Common myeloid progenitor, CD34-positive (primary cell): ENCODE results near the gene STEAP2.
A peak's percentile ranks its signal among the peaks of the same experiment; 100 is the strongest.
"Not testable (repeated sequence)": the region's sequence is repeated elsewhere in the genome, so short reads cannot be mapped to it uniquely, and the experiment has no call there.

ENCODE experiments used
- CTCF ChIA-PET: fragments of 350-600 bp; sonication (Branson Sonifier 250); formaldehyde crosslinking; loops from one replicate; lab custom pipeline; 2021; ENCODE audit warnings: antibody characterized with exemption; lab: Charles Lee
- POLR2A ChIA-PET: fragments of 350-600 bp; sonication (Branson Sonifier 250); formaldehyde crosslinking; loops from one replicate; lab custom pipeline; 2021; ENCODE audit warnings: antibody characterized with exemption; lab: Charles Lee
- DNase-seq, 3 donors: peaks; one replicate each; pipeline versions ENCODE4 v3.0.0 to v3.0.0-alpha.2; 2013
- H3K27ac ChIP-seq, 2 experiments: 1 replicate in 1 of 2; 2 replicates in 1 of 2; pipeline ENCODE4 v1.7.0; 2013; ENCODE audit warnings: inconsistent platforms in 2 of 2, low read length in 2 of 2, mild to moderate bottlenecking in 2 of 2, low read depth in 1 of 2, moderate library complexity in 1 of 2; ENCODE audit not compliant: severe bottlenecking in 2 of 2, insufficient read depth in 1 of 2, poor library complexity in 1 of 2
- H3K27me3 ChIP-seq, 5 experiments: replicated peaks in 2 of 5; 1 replicate in 3 of 5; 2 replicates in 2 of 5; pipeline versions ENCODE4 v1.6.1 to v1.7.0; 2013; ENCODE audit warnings: low read length in 4 of 5, mild to moderate bottlenecking in 2 of 5, moderate library complexity in 2 of 5, inconsistent platforms in 1 of 5; ENCODE audit not compliant: insufficient read depth in 5 of 5, control insufficient read depth in 4 of 5
- H3K36me3 ChIP-seq, 4 experiments: 1 replicate in 2 of 4; 2 replicates in 2 of 4; pipeline versions ENCODE4 v1.6.1 to v1.7.0; 2013; ENCODE audit warnings: low read length in 3 of 4, control low read depth in 1 of 4, mild to moderate bottlenecking in 1 of 4; ENCODE audit not compliant: control insufficient read depth in 4 of 4, insufficient read depth in 4 of 4
- H3K4me1 ChIP-seq, 4 experiments: 1 replicate in 3 of 4; 2 replicates in 1 of 4; pipeline versions ENCODE4 v1.6.1 to v1.7.1; 2013; ENCODE audit warnings: low read length in 3 of 4, mild to moderate bottlenecking in 3 of 4, control low read depth in 1 of 4, inconsistent platforms in 1 of 4, moderate library complexity in 1 of 4; ENCODE audit not compliant: control insufficient read depth in 4 of 4, insufficient read depth in 4 of 4; ENCODE audit errors: control extremely low read depth in 1 of 4
- H3K4me3 ChIP-seq, 7 experiments: 1 replicate in 4 of 7; 2 replicates in 3 of 7; pipeline versions ENCODE4 v1.5.1 to v1.7.0; 2013; ENCODE audit warnings: mild to moderate bottlenecking in 7 of 7, low read length in 6 of 7, moderate library complexity in 6 of 7, inconsistent platforms in 2 of 7, low read depth in 2 of 7, control low read depth in 1 of 7; ENCODE audit not compliant: insufficient read depth in 4 of 7, control insufficient read depth in 1 of 7; ENCODE audit errors: extremely low read depth in 1 of 7
- H3K9me3 ChIP-seq, 5 experiments: 1 replicate in 4 of 5; 2 replicates in 1 of 5; pipeline versions ENCODE4 v1.6.1 to v1.7.1; 2013; ENCODE audit warnings: low read length in 4 of 5, mild to moderate bottlenecking in 2 of 5, inconsistent platforms in 1 of 5, low read depth in 1 of 5, moderate library complexity in 1 of 5; ENCODE audit not compliant: control insufficient read depth in 4 of 5, insufficient read depth in 2 of 5; ENCODE audit errors: control extremely low read depth in 1 of 5
- WGBS: methylation state at CpG from one replicate; pipeline ENCODE4 v1.1.5; 2013; ENCODE audit not compliant: insufficient coverage; 5-methylcytosine and 5-hydroxymethylcytosine counted together

The STEAP2 gene

GRCh38 chr7:90180011-90180585 lies 31.4 kb upstream of the STEAP2 start:
- no peak overlapping the region for H3K4me3 ChIP-seq
- H3K4me1 ChIP-seq, result no peaks in the 10 kb centered on the region
- WGBS, result no CpG with 5 or more reads among the region's 1 CpG
- peaks cover 0 to 9% (median 7%) of the 10 kb centered on the region in 5 experiments for H3K9me3 ChIP-seq
- POLR2A ChIA-PET, result no interaction called here
- no peaks in the 10 kb centered on the region for H3K36me3 ChIP-seq
- H3K27me3 ChIP-seq, result no peaks in the 10 kb centered on the region
- CTCF ChIA-PET, result interaction anchor here (1.2 kb wide), 1 partner anchor 8 kb away, joined by 3 read pairs; no protein-coding TSS in a partner anchor
- DNase-seq, result no peak
- H3K27ac ChIP-seq, result no peak overlapping the region

DNA sequence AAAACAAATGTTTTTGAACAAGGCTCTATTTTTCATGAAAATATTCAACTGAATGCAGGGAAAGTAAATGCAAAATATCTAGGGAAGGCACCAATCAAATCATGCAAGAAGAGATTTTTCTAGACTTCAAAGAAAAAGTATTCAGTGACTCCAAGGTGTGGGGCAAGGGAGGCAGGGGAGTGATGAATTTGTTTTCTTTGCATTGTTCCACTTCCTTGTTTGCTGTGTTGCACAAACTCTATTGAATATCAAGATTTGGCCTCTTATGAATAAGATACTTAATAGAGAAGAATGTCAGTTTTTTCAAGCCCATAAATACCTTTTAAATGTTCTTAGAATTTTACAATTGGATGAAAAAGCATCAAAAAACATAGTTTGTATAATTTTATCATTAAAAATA lies 30.9 kb upstream of the STEAP2 start:
- Histone ChIP-seq H3K27ac (no peak overlapping the region), H3K9me3 (peaks cover 0 to 9% (median 7%) of the 10 kb centered on the region in 5 experiments), H3K36me3 (no peaks in the 10 kb centered on the region), H3K27me3 (no peaks in the 10 kb centered on the region), H3K4me1 (no peaks in the 10 kb centered on the region), H3K4me3 (no peak overlapping the region)
- ChIA-PET CTCF (interaction anchor here (1.2 kb wide), 1 partner anchor 7 kb away, joined by 3 read pairs; no protein-coding TSS in a partner anchor), POLR2A (no interaction called here)
- DNase-seq, result no peak

GRCh38 chr7:90181485-90181884 lies 30.1 kb upstream of the STEAP2 start:
- DNase-seq, result no peak
- no peaks in the 10 kb centered on the region for H3K36me3 ChIP-seq
- peaks cover 0 to 3% (median 3%) of the 10 kb centered on the region in 5 experiments for H3K9me3 ChIP-seq
- ChIA-PET CTCF (no interaction called here), POLR2A (no interaction called here)
- H3K4me3 ChIP-seq, result no peak overlapping the region
- H3K27ac ChIP-seq, result no peak overlapping the region
- no peaks in the 10 kb centered on the region for H3K4me1 ChIP-seq
- no peaks in the 10 kb centered on the region for H3K27me3 ChIP-seq

- CTCF ChIA-PET, result not testable (repeated sequence)
- no CpG with 5 or more reads among the region's 4 CpGs for WGBS
Observed at GRCh38 chr7:90186290-90186689, 25.2 kb upstream of the STEAP2 start.

GRCh38 chr7:90187507-90188050 lies 24.0 kb upstream of the STEAP2 start:
- Histone ChIP-seq H3K36me3 (no peaks in the 10 kb centered on the region), H3K4me3 (no peak overlapping the region), H3K27me3 (no peaks in the 10 kb centered on the region), H3K27ac (no peak overlapping the region), H3K9me3 (peaks cover 0 to 14% (median 6%) of the 10 kb centered on the region in 5 experiments), H3K4me1 (peaks cover 0 to 7% (median 4%) of the 10 kb centered on the region in 4 experiments)
- CTCF ChIA-PET, result interaction anchor here (0.6 to 1.5 kb wide), 5 partner anchors 8 to 33 kb away, joined by 3 read pairs; partner anchors contain the start of gene STEAP1
- POLR2A ChIA-PET, result no interaction called here
- no peak for DNase-seq

More at GRCh38 chr7:90186290-90186689, 25.2 kb upstream of the STEAP2 start:
- H3K9me3 ChIP-seq, DNase-seq, H3K4me3 ChIP-seq, POLR2A ChIA-PET, H3K27me3 ChIP-seq, H3K27ac ChIP-seq, H3K4me1 ChIP-seq, H3K36me3 ChIP-seq: not testable (repeated sequence)

DNA sequence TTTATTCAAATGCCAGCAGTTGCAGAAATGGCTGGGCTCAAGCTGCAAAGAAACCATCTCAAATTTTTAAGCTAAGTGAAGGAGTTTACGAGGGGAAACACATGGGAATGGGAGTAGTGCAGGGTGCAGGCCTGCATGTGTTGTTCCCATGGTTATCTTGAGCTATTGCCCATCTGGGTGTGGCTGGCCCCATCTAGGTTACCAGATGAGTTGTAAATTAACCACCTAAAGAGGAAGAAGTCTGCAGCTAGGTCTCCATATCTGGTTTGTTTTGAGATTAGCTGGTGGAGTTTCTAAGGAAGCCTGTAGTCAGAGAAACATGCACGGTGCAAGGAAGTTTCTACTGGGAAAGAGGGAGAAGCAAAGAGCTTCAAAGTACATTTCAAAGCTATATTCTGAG lies 23.3 kb upstream of the STEAP2 start:
- Histone ChIP-seq H3K9me3 (peaks cover 0 to 19% (median 6%) of the 10 kb centered on the region in 5 experiments), H3K4me3 (no peak overlapping the region), H3K36me3 (no peaks in the 10 kb centered on the region), H3K27ac (no peak overlapping the region), H3K4me1 (peaks cover 0 to 7% (median 4%) of the 10 kb centered on the region in 4 experiments), H3K27me3 (no peaks in the 10 kb centered on the region)
- DNase-seq, result peak in 2 of 3 donors; percentile 66 to 75
- POLR2A ChIA-PET, result no interaction called here
- CTCF ChIA-PET, result interaction anchor here (0.8 to 1.5 kb wide), 3 partner anchors 8 to 10 kb away, joined by 3 read pairs; no protein-coding TSS in a partner anchor
- whole genome bisulfite sequencing, result 17% methylated on average over 2 of the region's 2 CpGs

DNA sequence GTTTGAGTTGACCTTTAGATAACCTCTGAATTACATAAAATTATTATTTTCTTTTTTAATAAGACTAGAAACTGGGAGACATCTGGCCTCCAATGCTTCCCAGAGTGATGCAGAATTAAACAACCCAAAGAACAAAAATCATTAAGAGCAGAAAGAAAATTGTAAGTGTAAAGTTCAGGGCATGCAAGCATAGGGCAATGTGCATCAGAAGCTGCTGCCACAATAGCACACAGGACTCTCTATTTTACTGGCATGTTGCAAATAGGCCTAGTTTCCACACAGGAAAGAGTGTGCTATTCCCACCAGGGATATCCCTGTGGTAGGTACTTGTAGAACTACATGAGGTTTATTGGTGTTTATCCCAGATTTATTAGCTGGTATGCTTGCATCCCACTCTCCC lies 20.5 kb upstream of the STEAP2 start:
- H3K4me3 ChIP-seq, result no peak overlapping the region

More for the DNA sequence above, 20.5 kb upstream of the STEAP2 start:
- POLR2A ChIA-PET, result no interaction called here
- H3K27me3 ChIP-seq, result no peaks in the 10 kb centered on the region
- H3K4me1 ChIP-seq, result peaks cover 0 to 7% (median 4%) of the 10 kb centered on the region in 4 experiments
- no peak for DNase-seq
- CTCF ChIA-PET, result interaction anchor here (0.9 to 1.6 kb wide), 2 partner anchors 21 to 37 kb away, joined by 3 read pairs; partner anchors contain the start of gene STEAP2
- H3K36me3 ChIP-seq, result no peaks in the 10 kb centered on the region
- H3K27ac ChIP-seq, result no peak overlapping the region
- peaks cover 0 to 19% (median 6%) of the 10 kb centered on the region in 5 experiments for H3K9me3 ChIP-seq
